Measurements from ENCODE around the gene PLA2G12A. TPM values are rescaled to one million over a fixed set of nuclear protein-coding genes. Genes with fewer than 3 reads are reported as not detected.

PLA2G12A gene
- total and polyA plus RNA-seq, 2 donors from 2014 or later, result 42.0 to 54.0 TPM

GRCh38 chr4:109662771-109663170 lies 67.1 kb downstream of the PLA2G12A start:
- Histone ChIP-seq H3K36me3 (ENCODE audit: control insufficient read depth in 2 of 3, insufficient read depth in 3 of 3, low read length in 3 of 3) (no peaks in the 10 kb centered on the region), H3K4me1 (ENCODE audit: control insufficient read depth in 2 of 3, insufficient read depth in 2 of 3, low read depth in 1 of 3, low read length in 3 of 3) (no peaks in the 10 kb centered on the region), H3K27ac (ENCODE audit: low read depth in 2 of 2, low read length in 2 of 2) (no peak overlapping the region), H3K4me3 (ENCODE audit: low read length in 3 of 3) (no peak overlapping the region), H3K9ac (ENCODE audit: low read length in 3 of 3) (no peak overlapping the region), H3K9me3 (ENCODE audit: control insufficient read depth in 2 of 3, insufficient read depth in 1 of 3, low read length in 3 of 3) (no peaks in the 10 kb centered on the region), H3K27me3 (ENCODE audit: control insufficient read depth, insufficient read depth, low read length) (no peaks in the 10 kb centered on the region)
- FAIRE-seq (no peak), DNase-seq (no peak)
- intact Hi-C loops (cut with DNase I), result no loop called here
- TF ChIP-seq CTCF (IDR thresholded peaks at IDR 0.05; ENCODE audit: borderline replicate concordance, extremely low read depth, insufficient read depth), result no peak

DNA sequence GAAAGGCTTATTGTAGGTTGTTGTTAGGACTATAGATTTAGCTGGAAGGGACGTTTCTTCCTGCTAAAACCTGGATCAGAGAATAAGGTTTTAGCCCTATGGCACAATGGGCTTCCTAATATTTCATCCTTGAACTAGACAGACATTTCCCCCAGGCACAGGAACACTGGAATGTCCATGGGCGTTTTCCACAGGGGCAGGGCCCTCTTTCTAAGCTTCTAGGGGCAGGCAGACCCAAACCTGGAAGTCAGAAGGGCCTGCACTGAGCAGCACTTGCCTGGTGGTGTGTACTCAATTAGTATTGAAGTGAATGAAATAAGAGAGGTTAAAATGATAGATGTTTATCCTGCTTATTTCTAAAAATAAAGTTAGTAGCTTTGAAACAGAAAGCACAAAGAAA lies 67.8 kb downstream of the PLA2G12A start:
- no peak for TF ChIP-seq CTCF (IDR thresholded peaks at IDR 0.05; ENCODE audit: borderline replicate concordance, extremely low read depth, insufficient read depth)
- FAIRE-seq, result no peak
- intact Hi-C loops (cut with DNase I), result no loop called here

More for the DNA sequence above, 67.8 kb downstream of the PLA2G12A start:
- H3K36me3 ChIP-seq (ENCODE audit: control insufficient read depth in 2 of 3, insufficient read depth in 3 of 3, low read length in 3 of 3), result no peaks in the 10 kb centered on the region
- H3K4me1 ChIP-seq (ENCODE audit: control insufficient read depth in 2 of 3, insufficient read depth in 2 of 3, low read depth in 1 of 3, low read length in 3 of 3), result no peaks in the 10 kb centered on the region
- no peak overlapping the region for H3K27ac ChIP-seq (ENCODE audit: low read depth in 2 of 2, low read length in 2 of 2)
- H3K9ac ChIP-seq (ENCODE audit: low read length in 3 of 3), result no peak overlapping the region
- H3K27me3 ChIP-seq (ENCODE audit: control insufficient read depth, insufficient read depth, low read length), result no peaks in the 10 kb centered on the region
- H3K9me3 ChIP-seq (ENCODE audit: control insufficient read depth in 2 of 3, insufficient read depth in 1 of 3, low read length in 3 of 3), result no peaks in the 10 kb centered on the region
- H3K4me3 ChIP-seq (ENCODE audit: low read length in 3 of 3), result no peak overlapping the region
- no peak for DNase-seq

Other genes with a start within 250 kb of the PLA2G12A start
- 15.2 TPM for gene MCUB, start 169.8 kb downstream of the PLA2G12A start, total RNA-seq
- 2.3 TPM for gene MCUB, start 169.8 kb downstream of the PLA2G12A start, polyA plus RNA-seq (ENCODE audit: insufficient read depth, low read depth, low replicate concordance)
- 21.6 TPM for gene CASP6, start 26.6 kb downstream of the PLA2G12A start, total RNA-seq
- gene CASP6, start 26.6 kb downstream of the PLA2G12A start, polyA plus RNA-seq (ENCODE audit: insufficient read depth, low read depth, low replicate concordance), result 20.7 TPM
- 248 TPM for gene CFI, start 71.9 kb upstream of the PLA2G12A start, total RNA-seq
- gene CFI, start 71.9 kb upstream of the PLA2G12A start, polyA plus RNA-seq (ENCODE audit: insufficient read depth, low read depth, low replicate concordance), result 191 TPM
- 14.9 TPM for gene GAR1, start 85.7 kb upstream of the PLA2G12A start, total RNA-seq
- gene GAR1, start 85.7 kb upstream of the PLA2G12A start, polyA plus RNA-seq (ENCODE audit: insufficient read depth, low read depth, low replicate concordance), result 21.0 TPM
- gene RRH, start 97.9 kb upstream of the PLA2G12A start, total RNA-seq, result 0.44 TPM
- 0.37 TPM for gene RRH, start 97.9 kb upstream of the PLA2G12A start, polyA plus RNA-seq (ENCODE audit: insufficient read depth, low read depth, low replicate concordance)
- gene LRIT3, start 118.0 kb upstream of the PLA2G12A start, total RNA-seq, result 0.25 TPM
- 0.62 TPM for gene LRIT3, start 118.0 kb upstream of the PLA2G12A start, polyA plus RNA-seq (ENCODE audit: insufficient read depth, low read depth, low replicate concordance)
- 3.3 TPM for gene EGF, start 182.8 kb upstream of the PLA2G12A start, total RNA-seq
- 72.8 TPM for gene EGF, start 182.8 kb upstream of the PLA2G12A start, polyA plus RNA-seq (ENCODE audit: insufficient read depth, low read depth, low replicate concordance)

Data from kidney (tissue), 14 donors.